NB4 (cell line): ENCODE results near the gene RFWD3.
A peak's percentile ranks its signal among the peaks of the same experiment; 100 is the strongest.

Source experiments
- DNase-seq: peaks from one replicate; pipeline ENCODE4 v3.0.0; 2010; ENCODE audit warnings: low read depth
- H3K4me3 ChIP-seq: one replicate; pipeline ENCODE4 v1.5.1; 2011; ENCODE audit warnings: mild to moderate bottlenecking, low read depth, low read length, moderate library complexity
- CTCF ChIP-seq: IDR thresholded peaks from one replicate; pipeline ENCODE4 v1.5.1; 2012; ENCODE audit warnings: low read depth, low read length
- MAX ChIP-seq: IDR thresholded peaks from 2 replicates; pipeline ENCODE4 v1.6.1; 2011; ENCODE audit warnings: low read depth, low read length
- MYC ChIP-seq: IDR thresholded peaks from 2 replicates; pipeline ENCODE4 v1.6.1; 2011; ENCODE audit warnings: low read depth, low read length
- POLR2A ChIP-seq: IDR thresholded peaks from 2 replicates; pipeline ENCODE4 v1.6.1; 2011; ENCODE audit warnings: mild to moderate bottlenecking; ENCODE audit not compliant: insufficient read length; ENCODE audit errors: extremely low read depth

RFWD3 gene

GRCh38 chr16:74695450-74696422, 29.1 kb upstream of the RFWD3 start:
- H3K4me3 ChIP-seq: no peak overlapping the region
- peak; percentile 82 for DNase-seq
- TF ChIP-seq POLR2A: no peak
- TF ChIP-seq MAX: peak; percentile 99
- TF ChIP-seq CTCF: no peak

GRCh38 chr16:74691093-74691855, 24.6 kb upstream of the RFWD3 start:
- no peak overlapping the region for H3K4me3 ChIP-seq
- TF ChIP-seq POLR2A (no peak), MAX (no peak), MYC (no peak), CTCF (no peak)
- DNase-seq: peak; percentile 28

GRCh38 chr16:74682556-74682955, 15.9 kb upstream of the RFWD3 start:
- no peak overlapping the region for H3K4me3 ChIP-seq
- no peak for DNase-seq
- no peak for TF ChIP-seq CTCF
- TF ChIP-seq POLR2A: no peak
- TF ChIP-seq MYC: no peak
- TF ChIP-seq MAX: no peak

GRCh38 chr16:74680681-74681080, 14.0 kb upstream of the RFWD3 start:
- TF ChIP-seq MAX (no peak), POLR2A (no peak), CTCF (no peak), MYC (no peak)
- no peak overlapping the region for H3K4me3 ChIP-seq
- no peak for DNase-seq

GRCh38 chr16:74679983-74680382, 13.3 kb upstream of the RFWD3 start:
- TF ChIP-seq CTCF (no peak), MAX (no peak), POLR2A (no peak), MYC (no peak)
- DNase-seq: no peak
- H3K4me3 ChIP-seq: no peak overlapping the region
